ENCODE measurements around the gene PDS5B.
"Not testable (repeated sequence)": the region's sequence is repeated elsewhere in the genome, so short reads cannot be mapped to it uniquely, and the experiment has no call there.

PDS5B gene

GRCh38 chr13:32796754-32797153 is 210.5 kb downstream of the PDS5B start:
- DNase-seq (ENCODE audit: low read depth) = no peak

- no peak for DNase-seq (ENCODE audit: low read depth)
These were observed 215.9 kb downstream of the PDS5B start for GRCh38 chr13:32802159-32802558.

- DNase-seq (ENCODE audit: low read depth) = no peak
These were observed 218.5 kb downstream of the PDS5B start for GRCh38 chr13:32804673-32805230.

- DNase-seq (ENCODE audit: low read depth) = no peak
These were observed 225.1 kb downstream of the PDS5B start for GRCh38 chr13:32811297-32811800.

GRCh38 chr13:32821149-32821688 is 235.0 kb downstream of the PDS5B start:
- no peak for DNase-seq (ENCODE audit: low read depth)

GRCh38 chr13:32822771-32823170 is 236.5 kb downstream of the PDS5B start:
- DNase-seq (ENCODE audit: low read depth) = no peak

GRCh38 chr13:32823597-32823996 is 237.3 kb downstream of the PDS5B start:
- no peak for DNase-seq (ENCODE audit: low read depth)

GRCh38 chr13:32824061-32824460 is 237.8 kb downstream of the PDS5B start:
- DNase-seq (ENCODE audit: low read depth) = no peak

GRCh38 chr13:32824675-32825074 is 238.4 kb downstream of the PDS5B start:
- peak; percentile 68 for DNase-seq (ENCODE audit: low read depth)

GRCh38 chr13:32825481-32825880 is 239.2 kb downstream of the PDS5B start:
- no peak for DNase-seq (ENCODE audit: low read depth)

- not testable (repeated sequence) for DNase-seq (ENCODE audit: low read depth)
These were observed 240.1 kb downstream of the PDS5B start for GRCh38 chr13:32826372-32826771.
